ENCODE measurements around the gene CTBP1.

The CTBP1 gene

DNA sequence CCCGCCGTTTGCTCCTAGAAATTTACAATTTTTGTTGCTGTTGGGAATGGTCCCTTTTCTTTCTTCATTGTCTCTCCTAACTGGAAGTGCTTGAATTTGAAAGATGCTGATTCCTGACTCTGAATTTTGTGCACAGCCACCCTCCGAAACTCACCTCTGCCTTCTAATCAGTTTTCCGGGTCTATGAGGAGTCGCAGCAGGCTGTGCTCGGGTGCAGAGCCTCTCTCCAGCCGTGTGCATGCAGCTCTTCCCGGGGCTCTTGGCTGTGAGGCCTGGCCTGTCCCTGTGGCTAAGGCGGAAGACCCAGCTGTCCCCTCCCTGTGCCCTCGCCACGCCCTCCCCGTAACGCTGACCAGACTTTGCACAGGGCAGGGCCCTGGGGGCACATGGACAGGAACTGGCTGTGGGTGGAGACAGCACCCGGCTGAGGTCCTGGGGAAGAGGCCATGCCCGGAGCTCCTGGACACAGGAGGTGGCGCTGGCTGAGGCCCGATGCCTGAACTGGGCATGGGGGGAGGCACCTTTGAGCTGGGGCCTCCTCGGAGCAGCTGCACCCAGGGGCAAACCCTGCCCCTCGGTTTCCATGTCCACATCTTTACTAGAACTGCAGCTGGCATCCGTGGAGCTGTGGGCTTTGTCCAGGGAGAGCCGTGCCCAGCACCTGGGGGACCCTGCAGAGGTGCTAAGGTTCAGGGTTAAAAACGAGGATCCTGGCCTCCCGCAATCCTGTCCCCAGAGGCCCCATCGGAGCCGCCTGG lies 43.9 kb downstream of the CTBP1 start:
- TF ChIP-seq, protein P1, sequence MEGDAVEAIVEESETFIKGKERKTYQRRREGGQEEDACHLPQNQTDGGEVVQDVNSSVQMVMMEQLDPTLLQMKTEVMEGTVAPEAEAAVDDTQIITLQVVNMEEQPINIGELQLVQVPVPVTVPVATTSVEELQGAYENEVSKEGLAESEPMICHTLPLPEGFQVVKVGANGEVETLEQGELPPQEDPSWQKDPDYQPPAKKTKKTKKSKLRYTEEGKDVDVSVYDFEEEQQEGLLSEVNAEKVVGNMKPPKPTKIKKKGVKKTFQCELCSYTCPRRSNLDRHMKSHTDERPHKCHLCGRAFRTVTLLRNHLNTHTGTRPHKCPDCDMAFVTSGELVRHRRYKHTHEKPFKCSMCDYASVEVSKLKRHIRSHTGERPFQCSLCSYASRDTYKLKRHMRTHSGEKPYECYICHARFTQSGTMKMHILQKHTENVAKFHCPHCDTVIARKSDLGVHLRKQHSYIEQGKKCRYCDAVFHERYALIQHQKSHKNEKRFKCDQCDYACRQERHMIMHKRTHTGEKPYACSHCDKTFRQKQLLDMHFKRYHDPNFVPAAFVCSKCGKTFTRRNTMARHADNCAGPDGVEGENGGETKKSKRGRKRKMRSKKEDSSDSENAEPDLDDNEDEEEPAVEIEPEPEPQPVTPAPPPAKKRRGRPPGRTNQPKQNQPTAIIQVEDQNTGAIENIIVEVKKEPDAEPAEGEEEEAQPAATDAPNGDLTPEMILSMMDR (IDR thresholded peaks at IDR 0.05; ENCODE audit: low read length, missing control alignments): no peak
- DNase-seq (ENCODE audit: low read depth): no peak
- H3K4me3 ChIP-seq (replicated peaks; ENCODE audit: low read depth, low read length): no peak overlapping the region

GRCh38 chr4:1204286-1204827 lies 44.6 kb downstream of the CTBP1 start:
- no peak for DNase-seq (ENCODE audit: low read depth)
- TF ChIP-seq, protein P1 (IDR thresholded peaks at IDR 0.05; ENCODE audit: low read length, missing control alignments): no peak
- H3K4me3 ChIP-seq (replicated peaks; ENCODE audit: low read depth, low read length): no peak overlapping the region

GRCh38 chr4:1203026-1203616 lies 45.8 kb downstream of the CTBP1 start:
- no peak overlapping the region for H3K4me3 ChIP-seq (replicated peaks; ENCODE audit: low read depth, low read length)
- TF ChIP-seq, protein P1 (IDR thresholded peaks at IDR 0.05; ENCODE audit: low read length, missing control alignments): no peak
- DNase-seq (ENCODE audit: low read depth): no peak

DNA sequence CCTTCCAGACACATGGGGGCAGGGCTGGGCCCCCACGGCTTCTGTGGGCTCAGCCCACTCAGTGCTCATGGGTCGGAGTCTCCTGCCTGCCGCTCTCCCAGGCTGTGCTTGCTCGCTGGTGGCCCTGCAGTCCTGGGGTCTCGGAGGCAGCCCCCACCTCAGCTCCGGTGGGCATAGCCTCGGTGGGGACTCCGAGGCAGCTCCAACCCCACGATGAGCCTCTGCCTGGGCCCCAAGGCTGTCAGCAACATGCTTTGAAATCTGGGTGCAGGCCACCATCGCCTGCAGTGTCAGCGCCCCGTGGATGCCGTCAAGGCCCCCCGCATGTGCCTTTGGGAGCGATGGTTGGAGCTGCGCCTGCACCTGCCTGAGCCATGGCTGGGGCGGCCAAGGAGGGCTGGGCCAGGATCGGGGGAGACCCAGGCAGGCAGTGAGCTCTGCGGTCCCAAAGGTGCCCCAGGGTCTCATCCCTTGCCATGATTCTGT lies 46.4 kb downstream of the CTBP1 start:
- no peak overlapping the region for H3K4me3 ChIP-seq (replicated peaks; ENCODE audit: low read depth, low read length)
- TF ChIP-seq, protein P1 (IDR thresholded peaks at IDR 0.05; ENCODE audit: low read length, missing control alignments): no peak
- no peak for DNase-seq (ENCODE audit: low read depth)

GRCh38 chr4:1201851-1202525 lies 46.9 kb downstream of the CTBP1 start:
- peak; percentile 95 for DNase-seq (ENCODE audit: low read depth)
- H3K4me3 ChIP-seq (replicated peaks; ENCODE audit: low read depth, low read length): peak overlapping the region; percentile 10
- TF ChIP-seq, protein P1 (IDR thresholded peaks at IDR 0.05; ENCODE audit: low read length, missing control alignments): no peak

DNA sequence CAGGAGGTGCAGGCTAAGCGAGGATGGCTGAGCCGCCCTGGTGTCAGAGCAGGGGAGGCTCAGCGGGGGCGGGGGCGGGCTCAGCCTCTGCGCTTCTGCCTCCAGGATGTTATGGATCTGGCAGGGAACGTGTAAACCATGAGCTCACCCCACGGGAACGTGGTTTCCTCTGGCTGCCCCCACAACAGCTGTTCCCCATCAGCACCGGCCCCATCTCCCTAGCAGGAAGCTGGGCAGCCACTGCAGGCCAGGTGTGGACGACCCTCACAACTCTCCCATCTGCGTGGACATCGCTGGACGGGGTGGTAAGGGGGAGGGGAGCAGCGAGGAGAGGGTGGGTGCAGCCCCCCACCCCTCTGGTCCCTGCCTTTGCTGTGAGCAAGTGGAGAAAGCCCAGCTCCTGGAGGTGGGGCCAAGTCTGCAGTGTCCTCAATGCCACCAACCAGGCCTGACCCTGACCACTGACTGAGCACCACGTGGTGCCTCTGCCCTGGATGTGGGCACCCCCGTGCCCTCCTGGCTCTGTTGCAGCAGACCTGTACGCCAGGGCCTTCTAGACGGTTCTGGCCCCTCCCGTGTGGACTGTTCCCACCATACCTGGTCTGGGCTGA lies 48.4 kb downstream of the CTBP1 start:
- TF ChIP-seq, protein P1 (IDR thresholded peaks at IDR 0.05; ENCODE audit: low read length, missing control alignments): no peak
- H3K4me3 ChIP-seq (replicated peaks; ENCODE audit: low read depth, low read length): peak overlapping the region; percentile 34
- DNase-seq (ENCODE audit: low read depth): peak; percentile 88

Data from fibroblast of pulmonary artery (primary cell).